Lower leg skin (tissue), 3 donors: ENCODE measurements around the gene KEAP1.

Experiments
- CTCF ChIP-seq, 3 donors: fragments of 450-650 bp; IDR thresholded peaks; one replicate each; pipeline ENCODE4 v1.5.1; 2016; ENCODE audit warnings: antibody characterized with exemption in 3 of 3, mild to moderate bottlenecking in 3 of 3, moderate library complexity in 2 of 3
- POLR2A ChIP-seq, 2 donors: fragments of 450-650 bp; IDR thresholded peaks; one replicate each; pipeline ENCODE4 v1.6.1; 2016 to 2017; ENCODE audit warnings: antibody characterized with exemption in 2 of 2, mild to moderate bottlenecking in 1 of 2, moderate library complexity in 1 of 2

GRCh38 chr19:10513223-10513622 lies 10.1 kb upstream of the KEAP1 start:
- no peak for TF ChIP-seq CTCF (IDR thresholded peaks at IDR 0.05)
- no peak for TF ChIP-seq POLR2A (IDR thresholded peaks at IDR 0.05)
